ENCODE data around the gene HLA-DRB5.

- TF ChIP-seq POLR2A (IDR thresholded peaks at IDR 0.05) (no peak), POLR2AphosphoS5 (IDR thresholded peaks at IDR 0.05; ENCODE audit: insufficient read depth in 1 of 2, low read depth in 1 of 2) (no peak), CTCF (IDR thresholded peaks at IDR 0.05) (no peak)
Observed at GRCh38 chr6:32562940-32563339, 32.9 kb upstream of the HLA-DRB5 start.
